ENCODE measurements around the gene GDAP1L1.

GRCh38 chr20:44228465-44229258 lies 18.4 kb upstream of the GDAP1L1 start:
- no peak for TF ChIP-seq CTCF (IDR thresholded peaks at IDR 0.05)
- no peak for TF ChIP-seq MAX (IDR thresholded peaks at IDR 0.05)
- no peak for TF ChIP-seq ESRRA (IDR thresholded peaks at IDR 0.05; ENCODE audit: borderline replicate concordance, low read length)
- no peak for TF ChIP-seq POLR2A (IDR thresholded peaks at IDR 0.05; ENCODE audit: low read length)
- no peak for TF ChIP-seq CBX2 (IDR thresholded peaks at IDR 0.05; ENCODE audit: borderline replicate concordance, low read depth)
- TF ChIP-seq FOSL2 (IDR thresholded peaks at IDR 0.05) = no peak
- TF ChIP-seq FOSL2 (CRISPR knock-in tag; IDR thresholded peaks at IDR 0.05) = no peak
- TF ChIP-seq SMC3 (IDR thresholded peaks at IDR 0.05) = no peak
- no peak for TF ChIP-seq HOXA7 (CRISPR knock-in tag; IDR thresholded peaks at IDR 0.05)
- no peak for TF ChIP-seq JUN (IDR thresholded peaks at IDR 0.05)
- TF ChIP-seq RCOR1 (IDR thresholded peaks at IDR 0.05; ENCODE audit: low read depth, low read length) = no peak
- no peak for TF ChIP-seq EP300 (IDR thresholded peaks at IDR 0.05)
